ENCODE data around the gene SHISAL2A.
A peak's percentile ranks its signal among the peaks of the same experiment; 100 is the strongest.

Gene SHISAL2A

DNA sequence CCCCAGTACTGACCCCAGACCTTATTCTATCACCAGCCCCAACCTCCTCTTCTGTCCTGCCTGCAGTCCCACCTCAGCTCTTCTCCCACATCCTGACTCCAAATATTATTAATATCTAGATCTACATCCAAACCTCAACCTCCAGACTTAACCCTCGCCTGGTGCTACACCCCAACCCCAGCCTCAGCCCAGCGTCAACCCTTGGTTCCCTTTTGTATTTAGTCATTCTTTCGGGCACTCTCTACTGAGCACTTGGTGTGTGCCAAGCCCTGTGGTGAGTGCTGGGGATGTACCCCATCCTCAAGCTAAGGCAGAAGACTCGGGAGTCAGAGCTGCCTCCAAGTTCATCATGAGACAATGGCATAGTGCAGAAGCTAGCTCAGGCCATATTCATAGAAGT is 1.1 kb downstream of the SHISAL2A start:
- Histone ChIP-seq H3K4me2 (peak overlapping the region; percentile 97), H3K36me3 (peaks cover 6% of the 10 kb centered on the region), H3K4me3 (peak overlapping the region; percentile 68), H3K27ac (peak overlapping the region; percentile 92), H3K4me1 (peaks cover 95% of the 10 kb centered on the region), H3K9ac (peak overlapping the region; percentile 83), H4K20me1 (no peaks in the 10 kb centered on the region), H3K9me3 (no peaks in the 10 kb centered on the region), H3K27me3 (no peaks in the 10 kb centered on the region)
- TF ChIP-seq Cebpa-rat (IDR thresholded peaks at IDR 0.05): no peak

GRCh38 chr1:52635321-52636089 is 2.5 kb downstream of the SHISAL2A start:
- TF ChIP-seq Cebpa-rat (IDR thresholded peaks at IDR 0.05): no peak
- H3K9me3 ChIP-seq: peaks cover 6% of the 10 kb centered on the region; the same call in 1 of the 2 replicates
- peaks cover 96% of the 10 kb centered on the region for H3K4me1 ChIP-seq
- peak overlapping the region; percentile 97 for H3K4me2 ChIP-seq
- H3K36me3 ChIP-seq: peaks cover 14% of the 10 kb centered on the region; the same call in 1 of the 2 replicates
- peak overlapping the region; percentile 23; the same call in 1 of the 2 replicates for H3K9ac ChIP-seq
- H3K27ac ChIP-seq: peak overlapping the region; percentile 92
- H3K27me3 ChIP-seq: no peaks in the 10 kb centered on the region
- H4K20me1 ChIP-seq: no peaks in the 10 kb centered on the region
- no peak overlapping the region; the same call in 1 of the 2 replicates for H3K4me3 ChIP-seq

DNA sequence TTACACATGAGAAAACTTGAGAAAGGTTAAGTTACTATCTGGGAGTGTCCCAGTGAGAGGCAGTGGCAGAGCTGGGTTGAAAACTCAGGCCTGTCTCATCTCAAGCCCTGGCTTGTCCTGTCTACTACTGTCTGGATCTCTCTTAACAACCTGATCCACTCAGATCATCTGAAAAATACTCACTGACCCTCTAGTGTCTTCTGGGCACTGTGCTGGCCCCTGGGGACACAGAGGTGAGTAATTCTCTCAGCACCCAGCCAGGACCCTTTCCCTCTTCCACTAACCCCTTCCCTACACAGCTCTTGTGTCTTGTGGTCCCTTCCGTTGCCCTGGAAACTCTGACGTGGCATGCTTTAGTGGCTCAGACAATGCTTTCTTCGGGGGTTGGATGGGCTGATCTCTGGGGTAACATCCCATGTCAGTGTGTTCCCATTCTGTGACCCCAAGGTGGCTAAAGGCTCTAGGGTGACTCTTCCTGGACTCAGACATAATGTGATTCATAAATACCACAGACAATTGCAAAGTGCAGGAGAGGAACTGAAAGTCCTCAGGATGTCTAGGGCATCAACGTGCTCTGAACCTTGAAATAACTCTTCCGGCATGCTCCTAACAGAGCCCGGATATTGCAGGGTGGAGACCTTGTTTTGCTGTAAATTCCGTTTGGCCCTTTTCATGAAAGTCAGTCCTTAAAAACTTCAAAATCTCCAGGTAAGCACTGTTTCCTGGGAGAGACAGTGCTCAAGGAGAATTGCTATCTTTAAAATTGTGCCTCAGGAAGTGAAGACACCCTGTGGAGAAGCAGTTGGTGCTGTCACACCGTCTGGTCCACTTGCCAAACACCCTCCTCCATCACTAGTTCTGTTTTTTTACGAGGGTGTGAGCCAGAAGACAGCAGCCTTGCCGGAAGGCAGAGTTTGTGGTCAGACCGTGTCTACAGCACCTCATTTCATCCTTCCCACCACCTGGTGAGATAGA is 4.0 kb downstream of the SHISAL2A start:
- Histone ChIP-seq H3K4me1 (peaks cover 97% of the 10 kb centered on the region), H3K27me3 (no peaks in the 10 kb centered on the region), H3K4me2 (peak overlapping the region; percentile 77), H3K4me3 (peak overlapping the region; percentile 31), H3K27ac (peak overlapping the region; percentile 92), H3K9ac (peak overlapping the region; percentile 71), H3K9me3 (peaks cover 6% of the 10 kb centered on the region; the same call in 1 of the 2 replicates), H4K20me1 (no peaks in the 10 kb centered on the region), H3K36me3 (peaks cover 24% of the 10 kb centered on the region)
- peak; percentile 45; the same call in 1 of the 2 replicates for TF ChIP-seq Cebpa-rat (IDR thresholded peaks at IDR 0.05)

DNA sequence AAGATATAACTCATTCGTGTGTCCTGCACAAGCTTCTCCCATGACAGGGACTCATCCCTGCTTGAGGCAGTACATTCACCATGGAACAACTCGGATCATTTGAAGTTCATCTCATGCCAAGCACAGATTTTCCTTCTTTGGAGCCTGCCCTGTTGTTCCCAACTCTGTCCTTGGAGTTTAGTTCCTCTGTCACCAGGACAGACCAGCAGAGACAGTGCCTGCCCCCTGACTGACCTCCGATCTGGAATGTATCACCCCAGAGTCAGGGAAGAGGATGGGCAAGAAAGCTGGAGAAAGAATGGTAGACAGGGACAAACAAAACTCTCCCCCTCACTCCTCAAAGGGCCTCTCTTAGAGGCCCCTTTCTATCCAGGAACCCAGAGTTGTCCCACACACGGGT is 5.0 kb downstream of the SHISAL2A start:
- H3K36me3 ChIP-seq: peaks cover 33% of the 10 kb centered on the region
- peak overlapping the region; percentile 31; the same call in 1 of the 2 replicates for H3K4me3 ChIP-seq
- peaks cover 95% of the 10 kb centered on the region for H3K4me1 ChIP-seq
- peak overlapping the region; percentile 71 for H3K9ac ChIP-seq
- H3K9me3 ChIP-seq: peaks cover 6% of the 10 kb centered on the region; the same call in 1 of the 2 replicates
- H3K27ac ChIP-seq: peak overlapping the region; percentile 92
- H3K27me3 ChIP-seq: no peaks in the 10 kb centered on the region
- no peak for TF ChIP-seq Cebpa-rat (IDR thresholded peaks at IDR 0.05)
- peak overlapping the region; percentile 77 for H3K4me2 ChIP-seq
- no peaks in the 10 kb centered on the region for H4K20me1 ChIP-seq

DNA sequence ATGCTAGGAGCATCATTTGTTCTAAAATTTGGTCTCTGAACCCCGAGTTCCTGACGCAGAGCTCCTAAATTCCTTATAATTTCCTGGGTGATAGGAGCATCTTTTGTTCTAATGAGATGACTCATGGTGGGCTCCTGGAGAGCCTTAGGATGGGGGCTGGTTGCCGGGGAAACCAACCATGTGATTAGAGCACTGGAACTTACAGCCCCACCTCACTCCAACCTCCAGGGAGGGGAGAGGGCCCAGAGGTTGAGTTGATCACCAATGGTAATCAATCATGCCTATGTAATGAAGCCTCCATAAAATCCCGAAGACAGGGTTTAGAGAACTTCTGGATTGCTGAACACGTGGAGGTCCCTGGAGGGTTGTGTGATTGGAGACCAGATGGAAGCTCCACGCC is 7.7 kb downstream of the SHISAL2A start:
- Histone ChIP-seq H3K27ac (peak overlapping the region; percentile 47; the same call in 1 of the 2 replicates), H3K4me2 (peak overlapping the region; percentile 68), H3K4me1 (peaks cover 75% of the 10 kb centered on the region), H3K9ac (no peak overlapping the region), H4K20me1 (no peaks in the 10 kb centered on the region), H3K27me3 (no peaks in the 10 kb centered on the region), H3K36me3 (peaks cover 57% of the 10 kb centered on the region), H3K9me3 (peaks cover 6% of the 10 kb centered on the region; the same call in 1 of the 2 replicates), H3K4me3 (no peak overlapping the region)
- TF ChIP-seq Cebpa-rat (IDR thresholded peaks at IDR 0.05): no peak

GRCh38 chr1:52641307-52641706 is 8.3 kb downstream of the SHISAL2A start:
- H3K4me2 ChIP-seq: peak overlapping the region; percentile 68
- no peak overlapping the region for H3K9ac ChIP-seq
- no peak overlapping the region for H3K4me3 ChIP-seq
- H3K27me3 ChIP-seq: no peaks in the 10 kb centered on the region
- H3K9me3 ChIP-seq: peaks cover 6% of the 10 kb centered on the region; the same call in 1 of the 2 replicates
- no peak for TF ChIP-seq Cebpa-rat (IDR thresholded peaks at IDR 0.05)
- H3K4me1 ChIP-seq: peaks cover 69% of the 10 kb centered on the region
- peak overlapping the region; percentile 47 for H3K27ac ChIP-seq
- H4K20me1 ChIP-seq: no peaks in the 10 kb centered on the region
- H3K36me3 ChIP-seq: peaks cover 57% of the 10 kb centered on the region

- no peak for TF ChIP-seq Cebpa-rat (IDR thresholded peaks at IDR 0.05)
- Histone ChIP-seq H3K36me3 (peaks cover 79% of the 10 kb centered on the region), H3K27me3 (no peaks in the 10 kb centered on the region)
Observed at GRCh38 chr1:52645261-52645660, 12.3 kb downstream of the SHISAL2A start.

GRCh38 chr1:52651904-52652303 is 18.9 kb downstream of the SHISAL2A start:
- Histone ChIP-seq H3K4me3 (no peak overlapping the region), H3K4me1 (no peaks in the 10 kb centered on the region), H3K36me3 (peaks cover 85% of the 10 kb centered on the region), H3K27me3 (no peaks in the 10 kb centered on the region), H3K9me3 (no peaks in the 10 kb centered on the region), H4K20me1 (no peaks in the 10 kb centered on the region), H3K9ac (no peak overlapping the region), H3K4me2 (no peak overlapping the region), H3K27ac (no peak overlapping the region)
- no peak for TF ChIP-seq Cebpa-rat (IDR thresholded peaks at IDR 0.05)

More at GRCh38 chr1:52645261-52645660, 12.3 kb downstream of the SHISAL2A start:
- Histone ChIP-seq H3K4me1 (peaks cover 29% of the 10 kb centered on the region), H3K4me2 (no peak overlapping the region), H3K9me3 (no peaks in the 10 kb centered on the region; the same call in 1 of the 2 replicates), H3K9ac (no peak overlapping the region), H3K4me3 (no peak overlapping the region), H4K20me1 (no peaks in the 10 kb centered on the region), H3K27ac (peak overlapping the region; percentile 9; the same call in 1 of the 2 replicates)

DNA sequence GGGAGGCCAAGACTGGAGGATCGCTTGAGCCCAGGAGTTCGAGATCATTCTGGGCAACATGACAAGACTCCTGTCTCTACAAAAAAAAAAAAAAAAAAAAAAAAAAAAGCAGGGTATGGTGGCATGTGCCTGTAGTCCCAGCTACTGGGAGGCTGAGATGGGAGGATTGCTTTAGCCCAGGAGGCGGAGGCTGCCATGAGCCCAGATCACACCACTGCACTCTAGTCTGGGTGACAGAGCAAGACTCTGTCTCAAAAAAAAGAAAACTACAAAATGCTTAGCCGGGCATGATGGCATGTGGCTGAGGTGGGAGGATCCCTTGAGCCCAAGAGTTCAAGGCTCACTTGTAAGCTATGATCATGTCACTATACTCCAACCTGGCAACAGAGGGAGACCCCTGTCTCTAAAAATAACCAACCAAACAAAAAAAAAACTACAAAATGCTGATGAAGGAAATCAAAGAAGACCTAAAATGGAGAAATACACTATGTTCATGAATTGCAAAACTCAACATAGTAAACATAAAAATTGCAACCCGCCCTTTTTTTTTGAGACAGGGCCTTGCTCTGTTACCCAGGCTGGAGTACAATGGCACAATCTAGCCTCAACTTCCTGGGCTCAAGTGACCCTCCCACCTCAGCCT is 20.4 kb downstream of the SHISAL2A start:
- no peak overlapping the region for H3K9ac ChIP-seq
- H3K36me3 ChIP-seq: peaks cover 85% of the 10 kb centered on the region
- TF ChIP-seq Cebpa-rat (IDR thresholded peaks at IDR 0.05): no peak
- H3K4me3 ChIP-seq: no peak overlapping the region
- H4K20me1 ChIP-seq: no peaks in the 10 kb centered on the region
- no peaks in the 10 kb centered on the region for H3K4me1 ChIP-seq
- H3K9me3 ChIP-seq: no peaks in the 10 kb centered on the region
- H3K4me2 ChIP-seq: no peak overlapping the region
- no peaks in the 10 kb centered on the region for H3K27me3 ChIP-seq
- H3K27ac ChIP-seq: no peak overlapping the region
